Activated CD8-positive, alpha-beta T cell treated with anti-CD3 and anti-CD28 coated beads, Interleukin-2, amount 10 ng/mL, durations not matched to agents 7 days and 5 days (primary cell): ENCODE data around the gene TMPRSS11B. TPM values are rescaled to one million over a fixed set of nuclear protein-coding genes. Genes with fewer than 3 reads are reported as not detected.
"Not testable (repeated sequence)": the region's sequence is repeated elsewhere in the genome, so short reads cannot be mapped to it uniquely, and the experiment has no call there.

ENCODE experiments used
- ATAC-seq: fragments of 150-1000 bp; cut with Tn5 transposase; one replicate; pipeline ENCODE4 v1.10.0; 2021; ENCODE audit warnings: moderate library complexity
- CTCF ChIA-PET: fragments of 350-600 bp; sonication (Branson Sonifier 250); formaldehyde crosslinking; loops from one replicate; lab custom pipeline; 2021; ENCODE audit warnings: antibody characterized with exemption; lab: Charles Lee
- POLR2A ChIA-PET: fragments of 350-600 bp; sonication (Branson Sonifier 250); formaldehyde crosslinking; loops from one replicate; lab custom pipeline; 2021; ENCODE audit warnings: antibody characterized with exemption; lab: Charles Lee
- DNase-seq: peaks from one replicate; pipeline ENCODE4 v3.0.0-alpha.2; 2020
- H3K27ac Mint-ChIP-seq: one replicate; pipeline ENCODE4 v1.8.0; 2021; ENCODE audit warnings: mild to moderate bottlenecking, mixed read lengths
- H3K27me3 Mint-ChIP-seq: one replicate; pipeline ENCODE4 v1.8.0; 2021; ENCODE audit warnings: low read depth, mixed read lengths
- H3K36me3 Mint-ChIP-seq: one replicate; pipeline ENCODE4 v1.8.0; 2021; ENCODE audit warnings: low read depth, mixed read lengths
- H3K4me1 Mint-ChIP-seq: one replicate; pipeline ENCODE4 v1.8.0; 2021; ENCODE audit warnings: low read depth, mixed read lengths
- H3K4me3 Mint-ChIP-seq: one replicate; pipeline ENCODE4 v1.8.0; 2021; ENCODE audit warnings: mild to moderate bottlenecking, mixed read lengths
- H3K9me3 Mint-ChIP-seq: one replicate; pipeline ENCODE4 v1.8.0; 2022; ENCODE audit warnings: mixed read lengths; ENCODE audit not compliant: insufficient read depth
- total RNA-seq, 2 experiments: library from RNA; stranded (reverse); gene quantifications; one replicate each; pipeline ENCODE4 v1.2.3, GENCODE V29; 2021

The TMPRSS11B gene
- total RNA-seq, 2 experiments from 2014 or later, result not detected

DNA sequence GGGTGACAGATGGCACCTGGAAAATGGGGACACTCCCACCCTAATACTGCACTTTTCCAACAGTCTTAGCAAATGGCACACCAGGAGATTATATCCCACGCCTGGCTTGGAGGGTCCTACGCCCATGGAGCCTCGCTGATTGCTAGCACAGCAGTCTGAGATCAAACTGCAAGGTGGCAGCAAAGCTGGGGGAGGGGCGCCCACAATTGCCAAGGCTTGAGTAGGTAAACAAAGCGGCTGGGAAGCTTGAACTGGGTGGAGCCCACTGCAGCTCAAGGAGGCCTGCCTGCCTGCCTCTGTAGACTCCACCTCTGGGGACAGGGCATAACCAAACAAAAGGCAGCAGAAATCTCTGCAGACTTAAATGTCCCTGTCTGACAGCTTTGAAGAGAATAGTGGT, 51.2 kb downstream of the TMPRSS11B start:
- H3K4me3 Mint-ChIP-seq, H3K36me3 Mint-ChIP-seq, H3K4me1 Mint-ChIP-seq, H3K9me3 Mint-ChIP-seq, CTCF ChIA-PET, DNase-seq, H3K27ac Mint-ChIP-seq, POLR2A ChIA-PET, ATAC-seq, H3K27me3 Mint-ChIP-seq: not testable (repeated sequence)

DNA sequence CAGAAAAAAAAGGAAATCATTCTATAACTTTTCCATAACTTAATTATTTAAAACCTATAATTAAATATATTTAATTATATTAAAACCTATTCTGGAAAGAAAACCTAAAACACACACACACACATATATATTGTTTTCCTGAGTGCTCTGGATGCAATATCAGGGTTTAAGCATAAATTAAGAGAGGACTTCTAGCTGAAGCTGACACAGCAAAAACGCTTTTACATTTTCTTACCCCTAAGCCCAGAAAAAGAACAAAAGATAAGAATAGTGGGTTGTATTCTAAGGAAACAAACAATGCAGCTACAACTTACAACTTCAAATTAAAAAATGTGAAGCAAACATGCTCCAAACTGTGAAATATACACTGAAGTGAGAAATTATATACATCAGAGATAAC, 52.3 kb downstream of the TMPRSS11B start:
- no peaks in the 10 kb centered on the region for H3K9me3 Mint-ChIP-seq
- no peaks in the 10 kb centered on the region for H3K4me1 Mint-ChIP-seq
- POLR2A ChIA-PET, result no interaction called here
- no peaks in the 10 kb centered on the region for H3K36me3 Mint-ChIP-seq
- ATAC-seq (no peak), DNase-seq (no peak)
- CTCF ChIA-PET, result no interaction called here
- H3K4me3 Mint-ChIP-seq, result no peak overlapping the region
- peaks cover 6% of the 10 kb centered on the region for H3K27me3 Mint-ChIP-seq
- no peak overlapping the region for H3K27ac Mint-ChIP-seq

DNA sequence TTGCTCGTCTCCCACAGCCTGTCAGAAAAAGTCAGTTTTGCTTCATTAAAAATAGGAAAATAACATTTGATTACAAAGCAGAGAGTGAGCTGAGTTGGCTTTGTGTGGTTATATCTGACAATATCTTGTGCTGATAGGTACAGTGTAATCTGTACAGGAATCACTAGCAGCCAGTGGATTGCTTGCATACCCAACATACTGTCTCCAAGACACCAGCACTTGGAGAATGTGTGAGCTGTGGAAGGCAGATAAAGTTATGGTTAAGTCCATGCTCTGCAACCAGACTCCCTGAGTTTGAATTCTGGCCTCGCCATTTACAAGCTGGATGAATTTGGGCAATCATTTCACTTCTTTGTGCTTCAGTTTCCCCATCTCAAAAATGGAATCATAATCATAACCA, 58.3 kb downstream of the TMPRSS11B start:
- H3K36me3 Mint-ChIP-seq, result no peaks in the 10 kb centered on the region

DNA sequence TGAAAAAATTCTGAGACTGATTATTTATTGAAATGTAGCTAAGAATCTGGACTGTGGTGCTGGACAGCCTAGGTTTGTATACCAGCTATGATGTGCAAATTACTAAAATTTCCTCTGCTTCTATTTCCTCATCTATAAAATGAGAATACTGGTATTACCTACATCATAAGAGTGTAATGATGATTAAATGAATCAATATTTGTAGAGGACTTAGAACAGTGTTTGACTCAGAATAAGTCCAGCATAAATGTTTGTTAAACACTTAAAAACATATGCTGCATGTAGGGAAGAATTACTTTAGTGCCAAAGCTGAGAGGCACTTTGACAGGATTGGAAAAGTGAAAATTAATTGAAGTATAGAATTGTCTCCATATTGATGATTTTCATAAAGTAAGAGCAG, 60.6 kb downstream of the TMPRSS11B start:
- no peaks in the 10 kb centered on the region for H3K36me3 Mint-ChIP-seq
- H3K27me3 Mint-ChIP-seq, result no peaks in the 10 kb centered on the region
- CTCF ChIA-PET, result no interaction called here
- no peaks in the 10 kb centered on the region for H3K9me3 Mint-ChIP-seq
- H3K4me3 Mint-ChIP-seq, result no peak overlapping the region
- ATAC-seq (no peak), DNase-seq (no peak)
- H3K27ac Mint-ChIP-seq, result no peak overlapping the region
- POLR2A ChIA-PET, result no interaction called here
- H3K4me1 Mint-ChIP-seq, result no peaks in the 10 kb centered on the region

More for the DNA sequence above, 58.3 kb downstream of the TMPRSS11B start:
- ChIA-PET CTCF (no interaction called here), POLR2A (no interaction called here)
- H3K4me1 Mint-ChIP-seq, result no peaks in the 10 kb centered on the region
- H3K27me3 Mint-ChIP-seq, result peaks cover 6% of the 10 kb centered on the region
- no peak overlapping the region for H3K4me3 Mint-ChIP-seq
- no peaks in the 10 kb centered on the region for H3K9me3 Mint-ChIP-seq
- H3K27ac Mint-ChIP-seq, result no peak overlapping the region
- no peak for ATAC-seq
- DNase-seq, result no peak

DNA sequence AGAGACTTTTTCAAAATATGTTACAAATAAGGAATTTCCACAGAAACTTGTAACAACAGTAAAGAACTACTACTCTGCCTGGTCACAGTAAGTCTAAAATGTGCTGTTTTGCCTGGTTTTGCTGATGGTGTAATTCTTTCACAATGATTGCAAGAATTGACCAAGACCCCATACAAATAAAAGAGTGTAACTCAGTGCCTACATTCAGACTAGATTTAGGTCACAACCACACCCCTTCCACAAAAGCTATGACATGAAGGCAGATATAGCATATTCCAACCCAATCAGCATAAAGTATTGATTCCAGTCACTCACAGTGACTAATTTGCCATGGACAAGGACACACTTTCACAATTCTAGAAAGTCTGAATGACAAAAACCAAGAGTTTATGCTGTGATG, 62.1 kb downstream of the TMPRSS11B start:
- DNase-seq (no peak), ATAC-seq (no peak)
- H3K4me1 Mint-ChIP-seq, result no peaks in the 10 kb centered on the region
- ChIA-PET POLR2A (no interaction called here), CTCF (no interaction called here)
- no peaks in the 10 kb centered on the region for H3K9me3 Mint-ChIP-seq
- H3K4me3 Mint-ChIP-seq, result no peak overlapping the region
- H3K36me3 Mint-ChIP-seq, result no peaks in the 10 kb centered on the region
- H3K27ac Mint-ChIP-seq, result no peak overlapping the region
- no peaks in the 10 kb centered on the region for H3K27me3 Mint-ChIP-seq

DNA sequence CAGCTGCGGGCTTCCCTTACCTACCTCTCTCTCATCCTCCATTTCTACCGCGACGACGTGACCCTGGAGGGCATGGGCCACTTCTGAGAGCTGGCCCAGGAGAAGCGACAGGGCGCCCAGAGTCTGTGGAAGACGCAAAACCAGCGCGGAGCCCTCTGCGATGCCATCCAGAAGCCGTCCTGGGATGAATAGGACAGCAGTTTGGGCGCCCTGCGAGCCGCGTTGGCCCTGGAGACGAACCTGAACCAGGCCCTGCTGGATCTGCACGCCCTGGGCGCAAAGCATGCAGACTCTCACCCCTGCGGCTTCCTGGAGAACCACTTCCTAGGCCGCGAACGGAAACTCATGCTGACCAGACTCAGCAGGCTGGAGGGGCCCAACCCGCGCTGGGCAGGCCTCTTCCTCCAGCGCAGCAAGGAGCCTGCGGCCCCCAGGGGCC, 63.1 kb downstream of the TMPRSS11B start:
- H3K27ac Mint-ChIP-seq, result no peak overlapping the region
- no peaks in the 10 kb centered on the region for H3K9me3 Mint-ChIP-seq
- POLR2A ChIA-PET, result no interaction called here
- CTCF ChIA-PET, result no interaction called here
- H3K36me3 Mint-ChIP-seq, result no peaks in the 10 kb centered on the region
- no peaks in the 10 kb centered on the region for H3K4me1 Mint-ChIP-seq
- H3K27me3 Mint-ChIP-seq, result no peaks in the 10 kb centered on the region
- DNase-seq, result no peak
- no peak for ATAC-seq
- H3K4me3 Mint-ChIP-seq, result no peak overlapping the region

DNA sequence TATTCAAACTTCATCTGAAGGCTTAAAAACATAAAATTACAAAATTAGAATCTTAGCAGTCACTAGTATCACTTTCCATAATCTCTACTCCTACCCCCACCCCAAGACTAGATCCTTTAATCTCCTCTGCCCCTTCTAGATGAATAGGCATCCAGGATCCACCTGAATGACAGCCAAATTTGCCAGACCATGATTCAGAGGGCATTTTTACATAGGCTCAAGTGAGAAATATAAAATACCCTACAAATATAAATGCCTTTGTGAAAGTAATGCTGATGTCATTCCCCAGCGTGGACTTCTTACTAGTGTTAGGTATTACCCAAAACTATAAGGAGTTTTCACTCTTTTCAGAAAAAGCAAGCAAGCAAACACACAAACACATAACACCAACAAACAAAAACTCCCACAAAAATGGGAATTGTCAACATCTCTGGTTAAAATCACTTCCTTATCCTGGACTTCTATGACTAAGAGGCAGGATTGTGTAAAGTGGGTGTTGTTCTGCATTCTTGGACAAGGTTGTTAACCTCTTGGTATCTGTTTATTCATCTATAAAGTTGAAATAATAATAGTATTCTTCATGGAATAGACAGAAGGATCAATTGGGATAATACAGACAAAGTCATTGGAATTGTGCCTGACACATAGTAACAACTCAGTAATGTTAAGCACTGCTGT, 64.5 kb downstream of the TMPRSS11B start:
- H3K36me3 Mint-ChIP-seq, result no peaks in the 10 kb centered on the region
- no peak overlapping the region for H3K4me3 Mint-ChIP-seq
- ChIA-PET CTCF (no interaction called here), POLR2A (no interaction called here)
- H3K4me1 Mint-ChIP-seq, result no peaks in the 10 kb centered on the region
- no peak overlapping the region for H3K27ac Mint-ChIP-seq
- peaks cover 4% of the 10 kb centered on the region for H3K27me3 Mint-ChIP-seq
- no peaks in the 10 kb centered on the region for H3K9me3 Mint-ChIP-seq
- ATAC-seq (no peak), DNase-seq (no peak)

DNA sequence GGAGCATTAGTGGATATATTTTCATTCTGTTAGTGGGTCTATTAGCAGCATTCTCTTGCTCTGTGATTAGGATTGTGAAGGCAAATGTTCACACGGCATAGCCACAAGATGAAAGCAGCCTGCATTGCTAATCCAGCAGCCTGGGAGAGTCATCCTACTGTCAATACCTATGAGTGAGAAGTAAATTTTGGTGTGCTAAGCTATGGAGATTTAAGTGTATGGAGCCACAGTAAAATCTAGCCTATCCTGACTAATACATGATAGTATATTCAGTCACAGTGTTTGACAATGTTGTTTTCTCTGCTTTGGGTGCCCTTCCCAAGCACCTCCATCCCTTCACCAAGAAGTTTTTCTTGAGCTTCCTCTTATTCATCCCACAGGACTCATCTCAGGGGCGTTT, 68.6 kb downstream of the TMPRSS11B start:
- H3K27me3 Mint-ChIP-seq, result peaks cover 6% of the 10 kb centered on the region
- ChIA-PET CTCF (interaction anchor here (1.5 kb wide), 1 partner anchor 13 kb away, joined by 3 read pairs; no protein-coding TSS in a partner anchor), POLR2A (no interaction called here)
- ATAC-seq (no peak), DNase-seq (no peak)
- no peaks in the 10 kb centered on the region for H3K36me3 Mint-ChIP-seq
- no peak overlapping the region for H3K27ac Mint-ChIP-seq
- no peak overlapping the region for H3K4me3 Mint-ChIP-seq
- no peaks in the 10 kb centered on the region for H3K9me3 Mint-ChIP-seq
- no peaks in the 10 kb centered on the region for H3K4me1 Mint-ChIP-seq

Other genes with a start within 250 kb of the TMPRSS11B start
- not detected for gene TMPRSS11F, start 115.8 kb downstream of the TMPRSS11B start, total RNA-seq
- gene YTHDC1, start 104.4 kb upstream of the TMPRSS11B start, total RNA-seq, result 10 to 100 TPM; 69.3 to 70.3 TPM
- gene TMPRSS11E, start 201.8 kb upstream of the TMPRSS11B start, total RNA-seq, result not detected